Measurements from ENCODE around the gene NAA30.

DNA sequence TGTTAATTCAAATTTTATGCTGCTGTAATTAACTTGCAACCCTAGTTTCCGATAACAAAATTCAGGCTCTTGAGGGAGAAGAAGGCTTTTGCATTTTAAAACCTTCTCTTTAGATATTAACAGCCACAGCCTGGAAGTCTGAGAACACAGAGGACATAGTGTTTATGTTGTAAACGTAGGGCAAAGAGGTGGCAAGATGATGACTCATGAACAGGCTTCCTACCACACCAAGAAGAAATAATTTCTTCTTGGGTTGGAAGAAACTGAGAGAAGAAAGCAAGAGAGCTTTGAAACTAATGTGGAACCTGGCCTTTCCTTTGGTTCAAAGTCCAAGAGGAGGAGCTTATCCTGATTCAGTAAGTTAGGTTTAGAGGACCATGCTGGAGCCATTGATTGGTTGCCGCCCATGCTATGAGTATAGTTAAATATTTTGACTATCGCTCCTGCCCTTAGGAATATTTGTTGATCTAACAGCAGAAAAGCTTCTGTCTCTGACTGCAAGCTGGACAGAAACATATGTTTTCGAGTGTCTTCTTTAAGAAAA, 71.5 kb downstream of the NAA30 start:
- TF ChIP-seq SMC3 (conservative IDR thresholded peaks at IDR 0.05; ENCODE audit: poor library complexity): no peak
- no peak for TF ChIP-seq EZH2 (IDR thresholded peaks at IDR 0.05; ENCODE audit: borderline replicate concordance, insufficient read depth, low read length, poor library complexity, severe bottlenecking)
- TF ChIP-seq, protein P1, sequence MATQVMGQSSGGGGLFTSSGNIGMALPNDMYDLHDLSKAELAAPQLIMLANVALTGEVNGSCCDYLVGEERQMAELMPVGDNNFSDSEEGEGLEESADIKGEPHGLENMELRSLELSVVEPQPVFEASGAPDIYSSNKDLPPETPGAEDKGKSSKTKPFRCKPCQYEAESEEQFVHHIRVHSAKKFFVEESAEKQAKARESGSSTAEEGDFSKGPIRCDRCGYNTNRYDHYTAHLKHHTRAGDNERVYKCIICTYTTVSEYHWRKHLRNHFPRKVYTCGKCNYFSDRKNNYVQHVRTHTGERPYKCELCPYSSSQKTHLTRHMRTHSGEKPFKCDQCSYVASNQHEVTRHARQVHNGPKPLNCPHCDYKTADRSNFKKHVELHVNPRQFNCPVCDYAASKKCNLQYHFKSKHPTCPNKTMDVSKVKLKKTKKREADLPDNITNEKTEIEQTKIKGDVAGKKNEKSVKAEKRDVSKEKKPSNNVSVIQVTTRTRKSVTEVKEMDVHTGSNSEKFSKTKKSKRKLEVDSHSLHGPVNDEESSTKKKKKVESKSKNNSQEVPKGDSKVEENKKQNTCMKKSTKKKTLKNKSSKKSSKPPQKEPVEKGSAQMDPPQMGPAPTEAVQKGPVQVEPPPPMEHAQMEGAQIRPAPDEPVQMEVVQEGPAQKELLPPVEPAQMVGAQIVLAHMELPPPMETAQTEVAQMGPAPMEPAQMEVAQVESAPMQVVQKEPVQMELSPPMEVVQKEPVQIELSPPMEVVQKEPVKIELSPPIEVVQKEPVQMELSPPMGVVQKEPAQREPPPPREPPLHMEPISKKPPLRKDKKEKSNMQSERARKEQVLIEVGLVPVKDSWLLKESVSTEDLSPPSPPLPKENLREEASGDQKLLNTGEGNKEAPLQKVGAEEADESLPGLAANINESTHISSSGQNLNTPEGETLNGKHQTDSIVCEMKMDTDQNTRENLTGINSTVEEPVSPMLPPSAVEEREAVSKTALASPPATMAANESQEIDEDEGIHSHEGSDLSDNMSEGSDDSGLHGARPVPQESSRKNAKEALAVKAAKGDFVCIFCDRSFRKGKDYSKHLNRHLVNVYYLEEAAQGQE (IDR thresholded peaks at IDR 0.05; ENCODE audit: borderline replicate concordance): no peak
- TF ChIP-seq, protein P2, sequence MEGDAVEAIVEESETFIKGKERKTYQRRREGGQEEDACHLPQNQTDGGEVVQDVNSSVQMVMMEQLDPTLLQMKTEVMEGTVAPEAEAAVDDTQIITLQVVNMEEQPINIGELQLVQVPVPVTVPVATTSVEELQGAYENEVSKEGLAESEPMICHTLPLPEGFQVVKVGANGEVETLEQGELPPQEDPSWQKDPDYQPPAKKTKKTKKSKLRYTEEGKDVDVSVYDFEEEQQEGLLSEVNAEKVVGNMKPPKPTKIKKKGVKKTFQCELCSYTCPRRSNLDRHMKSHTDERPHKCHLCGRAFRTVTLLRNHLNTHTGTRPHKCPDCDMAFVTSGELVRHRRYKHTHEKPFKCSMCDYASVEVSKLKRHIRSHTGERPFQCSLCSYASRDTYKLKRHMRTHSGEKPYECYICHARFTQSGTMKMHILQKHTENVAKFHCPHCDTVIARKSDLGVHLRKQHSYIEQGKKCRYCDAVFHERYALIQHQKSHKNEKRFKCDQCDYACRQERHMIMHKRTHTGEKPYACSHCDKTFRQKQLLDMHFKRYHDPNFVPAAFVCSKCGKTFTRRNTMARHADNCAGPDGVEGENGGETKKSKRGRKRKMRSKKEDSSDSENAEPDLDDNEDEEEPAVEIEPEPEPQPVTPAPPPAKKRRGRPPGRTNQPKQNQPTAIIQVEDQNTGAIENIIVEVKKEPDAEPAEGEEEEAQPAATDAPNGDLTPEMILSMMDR (IDR thresholded peaks at IDR 0.05; ENCODE audit: poor library complexity, severe bottlenecking): no peak
- TF ChIP-seq POLR2AphosphoS5 (IDR thresholded peaks at IDR 0.05): no peak
- no peak for TF ChIP-seq EP300 (conservative IDR thresholded peaks at IDR 0.05; ENCODE audit: poor library complexity, severe bottlenecking)
- TF ChIP-seq TAF1 (IDR thresholded peaks at IDR 0.05; ENCODE audit: low read depth): no peak
- no peak for TF ChIP-seq RAD21 (conservative IDR thresholded peaks at IDR 0.05)
- TF ChIP-seq MXI1 (conservative IDR thresholded peaks at IDR 0.05; ENCODE audit: poor library complexity, severe bottlenecking): no peak
